ENCODE data around the gene LHPP. TPM values are rescaled to one million over a fixed set of nuclear protein-coding genes. Genes with fewer than 3 reads are reported as not detected.

Gene LHPP
- total RNA-seq, 4 donors from 2014 or later = 20.3 to 116 (median 22.4) TPM

GRCh38 chr10:124492266-124492665 is 30.6 kb downstream of the LHPP start:
- Histone ChIP-seq H3K4me1 (peaks cover 0 to 4% (median 0%) of the 10 kb centered on the region in 4 donors), H3K36me3 (no peaks in the 10 kb centered on the region), H3K9me3 (no peaks in the 10 kb centered on the region), H3K4me3 (no peak overlapping the region), H3K27me3 (no peaks in the 10 kb centered on the region), H3K27ac (no peak overlapping the region)
- no peak for DNase-seq
- intact Hi-C loops (cut with DNase I; ENCODE audit: low total_unique reads) = no loop called here
- 92 to 96% methylated on average over 7 to 8 of the region's 8 CpGs for WGBS, 2 donors (ENCODE audit: low coverage in 1 of 2)
- TF ChIP-seq POLR2AphosphoS5 (IDR thresholded peaks at IDR 0.05) (no peak), POLR2A (IDR thresholded peaks at IDR 0.05) (no peak), EP300 (IDR thresholded peaks at IDR 0.05; ENCODE audit: low read depth) (no peak), CTCF (IDR thresholded peaks at IDR 0.05) (no peak)
- in situ Hi-C loops (cut with MboI; ENCODE audit: low pct_ligation_motif_present in 1 of 4, low pct_unique_long_range_greater_than_20kb in 1 of 4, low sequenced_read_pairs in 3 of 4) = no loop called here

GRCh38 chr10:124493214-124493882 is 31.7 kb downstream of the LHPP start:
- intact Hi-C loops (cut with DNase I; ENCODE audit: low total_unique reads) = no loop called here
- H3K4me3 ChIP-seq = no peak overlapping the region
- TF ChIP-seq POLR2AphosphoS5 (IDR thresholded peaks at IDR 0.05) = no peak
- no peak for TF ChIP-seq EP300 (IDR thresholded peaks at IDR 0.05; ENCODE audit: low read depth)
- TF ChIP-seq CTCF (IDR thresholded peaks at IDR 0.05) = no peak
- TF ChIP-seq POLR2A (IDR thresholded peaks at IDR 0.05) = no peak
- H3K27ac ChIP-seq = no peak overlapping the region
- no peaks in the 10 kb centered on the region for H3K36me3 ChIP-seq
- H3K9me3 ChIP-seq = no peaks in the 10 kb centered on the region
- DNase-seq = no peak
- in situ Hi-C loops (cut with MboI; ENCODE audit: low pct_ligation_motif_present in 1 of 4, low pct_unique_long_range_greater_than_20kb in 1 of 4, low sequenced_read_pairs in 3 of 4) = no loop called here
- WGBS, 2 donors (ENCODE audit: low coverage in 1 of 2) = 72 to 98% methylated on average over 9 to 23 of the region's 23 CpGs
- peaks cover 0 to 4% (median 0%) of the 10 kb centered on the region in 4 donors for H3K4me1 ChIP-seq
- H3K27me3 ChIP-seq = no peaks in the 10 kb centered on the region

GRCh38 chr10:124494046-124494807 is 32.6 kb downstream of the LHPP start:
- H3K9me3 ChIP-seq = no peaks in the 10 kb centered on the region
- no peaks in the 10 kb centered on the region for H3K36me3 ChIP-seq
- DNase-seq = no peak
- H3K4me3 ChIP-seq = no peak overlapping the region
- TF ChIP-seq EP300 (IDR thresholded peaks at IDR 0.05; ENCODE audit: low read depth) = no peak
- no peak for TF ChIP-seq POLR2A (IDR thresholded peaks at IDR 0.05)
- no peak for TF ChIP-seq CTCF (IDR thresholded peaks at IDR 0.05)
- no peak for TF ChIP-seq POLR2AphosphoS5 (IDR thresholded peaks at IDR 0.05)
- no peak overlapping the region for H3K27ac ChIP-seq
- intact Hi-C loops (cut with DNase I; ENCODE audit: low total_unique reads) (no loop called here), in situ Hi-C loops (cut with MboI; ENCODE audit: low pct_ligation_motif_present in 1 of 4, low pct_unique_long_range_greater_than_20kb in 1 of 4, low sequenced_read_pairs in 3 of 4) (no loop called here)
- WGBS, 2 donors (ENCODE audit: low coverage in 1 of 2) = 57 to 74% methylated on average over 4 to 16 of the region's 16 CpGs
- peaks cover 0 to 4% (median 0%) of the 10 kb centered on the region in 4 donors for H3K4me1 ChIP-seq
- H3K27me3 ChIP-seq = no peaks in the 10 kb centered on the region

GRCh38 chr10:124495162-124495561 is 33.5 kb downstream of the LHPP start:
- TF ChIP-seq CTCF (IDR thresholded peaks at IDR 0.05) (no peak), POLR2AphosphoS5 (IDR thresholded peaks at IDR 0.05) (no peak), POLR2A (IDR thresholded peaks at IDR 0.05) (no peak), EP300 (IDR thresholded peaks at IDR 0.05; ENCODE audit: low read depth) (no peak)
- Histone ChIP-seq H3K9me3 (no peaks in the 10 kb centered on the region), H3K27me3 (no peaks in the 10 kb centered on the region), H3K27ac (no peak overlapping the region), H3K4me1 (peaks cover 0 to 4% (median 0%) of the 10 kb centered on the region in 4 donors), H3K4me3 (no peak overlapping the region), H3K36me3 (no peaks in the 10 kb centered on the region)
- no peak for DNase-seq
- intact Hi-C loops (cut with DNase I; ENCODE audit: low total_unique reads) = no loop called here
- WGBS, 2 donors (ENCODE audit: low coverage in 1 of 2) = 93% methylated on average over 7 of the region's 7 CpGs; no CpG with 5 or more reads in 1 of the 2 donors
- in situ Hi-C loops (cut with MboI; ENCODE audit: low pct_ligation_motif_present in 1 of 4, low pct_unique_long_range_greater_than_20kb in 1 of 4, low sequenced_read_pairs in 3 of 4) = no loop called here

Measured in transverse colon (tissue), 4 donors.